Measurements from ENCODE around the gene MORN1.

- TF ChIP-seq EZH2 (IDR thresholded peaks at IDR 0.05; ENCODE audit: borderline replicate concordance, low read length): no peak
- TF ChIP-seq CTCF (IDR thresholded peaks at IDR 0.05; ENCODE audit: low read length): no peak
Measured at GRCh38 chr1:2353551-2354438, 37.6 kb downstream of the MORN1 start.

Measured in OCI-LY1 (cell line).